Smooth muscle cell (in vitro differentiated cells): ENCODE results near the gene CD300LG. TPM values are rescaled to one million over a fixed set of nuclear protein-coding genes. Genes with fewer than 3 reads are reported as not detected.

ENCODE experiments used
- DNase-seq: peaks from one replicate; lab custom pipeline; 2025; ENCODE audit not compliant: unreplicated experiment; lab: John Stamatoyannopoulos, UW
- H2AFZ ChIP-seq: fragments of 200-600 bp; sonication (generic); 2 replicates; pipeline ENCODE4 v1.6.0; 2016; ENCODE audit warnings: antibody characterized with exemption, low read depth, mild to moderate bottlenecking
- H3F3A ChIP-seq: fragments of 200-600 bp; sonication (generic); 2 replicates; pipeline ENCODE4 v1.6.0; 2017; ENCODE audit warnings: antibody characterized with exemption, low read depth
- H3K27ac ChIP-seq: fragments of 200-600 bp; sonication (generic); 2 replicates; pipeline ENCODE4 v1.5.1; 2016; ENCODE audit warnings: low read depth, mild to moderate bottlenecking
- H3K27me3 ChIP-seq: fragments of 200-600 bp; sonication (generic); 2 replicates; pipeline ENCODE4 v1.6.1; 2016; ENCODE audit warnings: low read depth, mild to moderate bottlenecking
- H3K36me3 ChIP-seq: fragments of 200-600 bp; sonication (generic); 2 replicates; pipeline ENCODE4 v1.5.1; 2016; ENCODE audit warnings: low read depth
- H3K4me1 ChIP-seq: fragments of 200-600 bp; sonication (generic); 2 replicates; pipeline ENCODE4 v1.5.1; 2016; ENCODE audit warnings: low read depth
- H3K4me2 ChIP-seq: fragments of 200-600 bp; sonication (generic); 2 replicates; pipeline ENCODE4 v1.6.0; 2016; ENCODE audit warnings: mild to moderate bottlenecking
- H3K4me3 ChIP-seq: fragments of 200-600 bp; sonication (generic); 2 replicates; pipeline ENCODE4 v1.5.1; 2016; ENCODE audit warnings: mild to moderate bottlenecking
- H3K79me2 ChIP-seq: fragments of 200-600 bp; sonication (generic); 2 replicates; pipeline ENCODE4 v1.6.0; 2016; ENCODE audit warnings: low read depth, mild to moderate bottlenecking
- H3K9ac ChIP-seq: fragments of 200-600 bp; sonication (generic); 2 replicates; pipeline ENCODE4 v1.6.0; 2016; ENCODE audit warnings: low read depth
- H3K9me3 ChIP-seq: fragments of 200-600 bp; sonication (generic); replicated peaks from 2 replicates; pipeline ENCODE4 v1.5.1; 2016; ENCODE audit warnings: low read depth
- H4K20me1 ChIP-seq: fragments of 200-600 bp; sonication (generic); 2 replicates; pipeline ENCODE4 v1.6.0; 2016; ENCODE audit warnings: low read depth
- WGBS: methylation state at CpG from one replicate; pipeline ENCODE4 v1.1.7; 2016; ENCODE audit warnings: low lambda C conversion rate; 5-methylcytosine and 5-hydroxymethylcytosine counted together
- polyA plus RNA-seq: library from polyadenylated mRNA; unstranded; fragments of >200 nt; fragmentation: Nextera tagmentation; extraction: Ambion mirVana; gene quantifications from 2 replicates; pipeline ENCODE4 v1.2.1, GENCODE V29; 2016
- total RNA-seq: library from RNA; depleted of rRNA; stranded (reverse); fragments of >200 nt; gene quantifications from 2 replicates; pipeline ENCODE4 v1.2.3, GENCODE V29; 2014
- TF ChIP-seq, protein P1 (sequence below): fragments of 200-600 bp; sonication (generic); IDR thresholded peaks from 2 replicates; pipeline ENCODE4 v1.5.1; 2017; ENCODE audit warnings: borderline replicate concordance, mild to moderate bottlenecking, antibody characterized with exemption; ENCODE audit not compliant: insufficient read depth, poor library complexity, severe bottlenecking

The CD300LG gene
- total and polyA plus RNA-seq, 2 experiments from 2014 or later: not detected

DNA sequence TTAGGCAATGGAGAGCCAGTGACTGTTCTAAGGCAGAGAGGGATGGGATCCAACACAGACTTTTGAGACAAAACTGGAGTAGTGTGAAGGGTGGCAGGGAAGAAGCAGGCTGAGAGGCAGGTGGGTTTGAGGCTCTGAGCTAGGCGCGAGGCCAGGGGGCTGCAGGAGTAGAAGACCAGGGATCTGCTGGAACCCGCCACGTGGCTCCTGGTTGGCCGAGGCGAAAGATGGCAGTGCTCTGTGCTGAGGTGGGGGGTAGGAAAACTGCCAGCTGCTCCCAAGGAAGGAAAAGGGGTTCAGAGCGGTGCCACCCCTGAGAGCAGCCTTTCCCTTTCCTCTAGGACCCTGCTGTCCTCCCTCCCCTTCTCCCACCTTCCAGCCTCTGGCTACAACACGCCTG is 5.6 kb downstream of the CD300LG start:
- TF ChIP-seq, protein P1, sequence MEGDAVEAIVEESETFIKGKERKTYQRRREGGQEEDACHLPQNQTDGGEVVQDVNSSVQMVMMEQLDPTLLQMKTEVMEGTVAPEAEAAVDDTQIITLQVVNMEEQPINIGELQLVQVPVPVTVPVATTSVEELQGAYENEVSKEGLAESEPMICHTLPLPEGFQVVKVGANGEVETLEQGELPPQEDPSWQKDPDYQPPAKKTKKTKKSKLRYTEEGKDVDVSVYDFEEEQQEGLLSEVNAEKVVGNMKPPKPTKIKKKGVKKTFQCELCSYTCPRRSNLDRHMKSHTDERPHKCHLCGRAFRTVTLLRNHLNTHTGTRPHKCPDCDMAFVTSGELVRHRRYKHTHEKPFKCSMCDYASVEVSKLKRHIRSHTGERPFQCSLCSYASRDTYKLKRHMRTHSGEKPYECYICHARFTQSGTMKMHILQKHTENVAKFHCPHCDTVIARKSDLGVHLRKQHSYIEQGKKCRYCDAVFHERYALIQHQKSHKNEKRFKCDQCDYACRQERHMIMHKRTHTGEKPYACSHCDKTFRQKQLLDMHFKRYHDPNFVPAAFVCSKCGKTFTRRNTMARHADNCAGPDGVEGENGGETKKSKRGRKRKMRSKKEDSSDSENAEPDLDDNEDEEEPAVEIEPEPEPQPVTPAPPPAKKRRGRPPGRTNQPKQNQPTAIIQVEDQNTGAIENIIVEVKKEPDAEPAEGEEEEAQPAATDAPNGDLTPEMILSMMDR: no peak
- Histone ChIP-seq H3K4me1 (no peaks in the 10 kb centered on the region), H3K27me3 (peaks cover 6% of the 10 kb centered on the region)

DNA sequence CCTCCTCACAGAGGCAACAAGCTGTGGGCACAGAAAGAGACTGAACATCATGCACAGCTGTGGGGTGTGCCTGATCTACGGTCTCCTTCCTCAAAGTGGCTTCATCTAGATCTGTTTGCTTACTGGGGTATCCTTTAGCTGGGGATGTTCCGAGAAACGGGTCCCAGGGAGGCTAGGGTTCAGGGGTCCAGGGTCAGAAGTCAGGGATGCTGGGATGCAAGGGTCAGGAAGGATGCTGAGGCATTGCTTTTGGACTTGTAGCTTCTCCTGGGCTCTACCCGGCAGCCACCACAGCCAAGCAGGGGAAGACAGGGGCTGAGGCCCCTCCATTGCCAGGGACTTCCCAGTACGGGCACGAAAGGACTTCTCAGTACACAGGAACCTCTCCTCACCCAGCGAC is 6.6 kb downstream of the CD300LG start:
- Histone ChIP-seq H3F3A (no peaks in the 10 kb centered on the region), H4K20me1 (no peaks in the 10 kb centered on the region), H3K9me3 (no peaks in the 10 kb centered on the region), H3K4me3 (no peak overlapping the region), H3K79me2 (no peaks in the 10 kb centered on the region), H3K9ac (no peak overlapping the region), H2AFZ (no peak overlapping the region), H3K27ac (no peak overlapping the region), H3K4me2 (no peak overlapping the region), H3K36me3 (no peaks in the 10 kb centered on the region), H3K27me3 (peaks cover 6% of the 10 kb centered on the region), H3K4me1 (no peaks in the 10 kb centered on the region)
- TF ChIP-seq, protein P1: no peak
- DNase-seq: no peak
- 90% methylated on average over 7 of the region's 7 CpGs for WGBS

More for the DNA sequence above, 5.6 kb downstream of the CD300LG start:
- Histone ChIP-seq H3K9ac (no peak overlapping the region), H2AFZ (no peak overlapping the region), H3K9me3 (no peaks in the 10 kb centered on the region), H3K4me2 (no peak overlapping the region), H3K4me3 (no peak overlapping the region), H3K36me3 (no peaks in the 10 kb centered on the region), H3K27ac (no peak overlapping the region), H3F3A (no peaks in the 10 kb centered on the region), H4K20me1 (no peaks in the 10 kb centered on the region), H3K79me2 (no peaks in the 10 kb centered on the region)
- DNase-seq: no peak
- WGBS: 89% methylated on average over 8 of the region's 8 CpGs

DNA sequence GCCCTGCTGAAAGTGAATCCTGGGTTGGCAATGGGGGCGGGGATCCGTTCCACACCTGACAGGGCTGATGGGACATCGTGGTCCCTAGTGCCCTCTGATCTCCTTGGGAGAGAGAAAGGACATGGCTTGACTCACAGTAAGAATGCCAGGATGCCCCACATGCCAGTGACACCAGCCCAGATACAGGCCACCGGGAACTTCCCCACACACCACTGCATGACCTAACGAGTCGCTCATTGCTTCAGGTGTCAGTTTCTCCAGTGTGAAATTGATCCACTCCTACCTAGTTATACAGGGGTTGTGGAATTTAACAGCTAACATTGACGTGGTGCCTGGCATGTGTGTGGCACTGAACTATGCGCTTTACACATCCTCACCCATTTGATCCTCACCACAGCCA is 7.5 kb downstream of the CD300LG start:
- WGBS: 84% methylated on average over 8 of the region's 8 CpGs
- H3K27me3 ChIP-seq: peaks cover 6% of the 10 kb centered on the region
- TF ChIP-seq, protein P1: no peak

DNA sequence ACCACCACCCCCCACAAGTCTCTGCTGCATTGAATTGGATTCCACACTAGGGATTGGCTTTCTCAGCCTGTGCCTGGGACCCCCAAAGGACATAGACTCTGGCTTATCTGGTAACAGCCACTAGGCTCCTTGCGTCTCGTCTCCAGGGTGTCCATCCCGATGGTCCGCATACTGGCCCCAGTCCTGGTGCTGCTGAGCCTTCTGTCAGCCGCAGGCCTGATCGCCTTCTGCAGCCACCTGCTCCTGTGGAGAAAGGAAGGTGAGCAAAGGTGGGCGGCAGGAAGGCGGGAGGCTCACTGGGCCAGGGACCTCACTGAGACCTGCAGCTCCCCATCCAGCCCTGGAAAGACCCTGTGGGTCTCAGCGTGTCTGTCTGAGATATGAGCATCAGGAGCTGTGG is 8.1 kb downstream of the CD300LG start:
- WGBS: 91% methylated on average over 9 of the region's 9 CpGs
- Histone ChIP-seq H3K79me2 (no peaks in the 10 kb centered on the region), H2AFZ (no peak overlapping the region), H3K9ac (no peak overlapping the region), H3K4me2 (no peak overlapping the region), H3K4me1 (no peaks in the 10 kb centered on the region), H3K4me3 (no peak overlapping the region), H3K27me3 (peaks cover 6% of the 10 kb centered on the region), H3F3A (no peaks in the 10 kb centered on the region), H3K36me3 (no peaks in the 10 kb centered on the region), H3K9me3 (no peaks in the 10 kb centered on the region), H4K20me1 (no peaks in the 10 kb centered on the region), H3K27ac (no peak overlapping the region)
- DNase-seq: no peak
- TF ChIP-seq, protein P1: no peak

More for the DNA sequence above, 7.5 kb downstream of the CD300LG start:
- H3K4me3 ChIP-seq: no peak overlapping the region
- H3K9me3 ChIP-seq: no peaks in the 10 kb centered on the region
- no peak overlapping the region for H3K9ac ChIP-seq
- no peaks in the 10 kb centered on the region for H3K4me1 ChIP-seq
- no peaks in the 10 kb centered on the region for H3K36me3 ChIP-seq
- no peak overlapping the region for H3K4me2 ChIP-seq
- no peak overlapping the region for H3K27ac ChIP-seq
- no peak for DNase-seq
- H2AFZ ChIP-seq: no peak overlapping the region
- no peaks in the 10 kb centered on the region for H3K79me2 ChIP-seq
- no peaks in the 10 kb centered on the region for H3F3A ChIP-seq
- no peaks in the 10 kb centered on the region for H4K20me1 ChIP-seq
